ENCODE measurements around the gene ZNF611.
"Not testable (repeated sequence)": the region's sequence is repeated elsewhere in the genome, so short reads cannot be mapped to it uniquely, and the experiment has no call there.

ZNF611 gene

GRCh38 chr19:52681216-52681615 lies 53.6 kb downstream of the ZNF611 start:
- not testable (repeated sequence) for DNase-seq (ENCODE audit: low spot score)

- DNase-seq (ENCODE audit: low spot score), result no peak
Measured at GRCh38 chr19:52679598-52679997, 55.2 kb downstream of the ZNF611 start.

- not testable (repeated sequence) for DNase-seq (ENCODE audit: low spot score)
Measured at GRCh38 chr19:52675239-52675638, 59.6 kb downstream of the ZNF611 start.

- DNase-seq (ENCODE audit: low spot score), result no peak
Measured at GRCh38 chr19:52673014-52673413, 61.8 kb downstream of the ZNF611 start.

GRCh38 chr19:52670046-52670445 lies 64.8 kb downstream of the ZNF611 start:
- no peak for DNase-seq (ENCODE audit: low spot score)

- DNase-seq (ENCODE audit: low spot score), result no peak
Measured at GRCh38 chr19:52669586-52669985, 65.3 kb downstream of the ZNF611 start.

GRCh38 chr19:52667972-52668371 lies 66.9 kb downstream of the ZNF611 start:
- no peak for DNase-seq (ENCODE audit: low spot score)

- DNase-seq (ENCODE audit: low spot score), result no peak
Measured at GRCh38 chr19:52666506-52666905, 68.3 kb downstream of the ZNF611 start.

- no peak for DNase-seq (ENCODE audit: low spot score)
Measured at GRCh38 chr19:52665529-52665928, 69.3 kb downstream of the ZNF611 start.

GRCh38 chr19:52665027-52665426 lies 69.8 kb downstream of the ZNF611 start:
- no peak for DNase-seq (ENCODE audit: low spot score)

- DNase-seq (ENCODE audit: low spot score), result no peak
Measured at GRCh38 chr19:52664461-52664860, 70.4 kb downstream of the ZNF611 start.

- DNase-seq (ENCODE audit: low spot score), result no peak
Measured at GRCh38 chr19:52662631-52663030, 72.2 kb downstream of the ZNF611 start.

- no peak for DNase-seq (ENCODE audit: low spot score)
Measured at GRCh38 chr19:52660981-52661380, 73.9 kb downstream of the ZNF611 start.

GRCh38 chr19:52659013-52659412 lies 75.8 kb downstream of the ZNF611 start:
- DNase-seq (ENCODE audit: low spot score), result no peak

GRCh38 chr19:52658595-52658994 lies 76.2 kb downstream of the ZNF611 start:
- DNase-seq (ENCODE audit: low spot score), result no peak

GRCh38 chr19:52653161-52653560 lies 81.7 kb downstream of the ZNF611 start:
- no peak for DNase-seq (ENCODE audit: low spot score)

Measured in CD4-positive, alpha-beta T cell treated with Interleukin-6 at 100 ng/mL for 8 hours (primary cell).